ENCODE measurements around the gene KRTAP10-6. TPM values are rescaled to one million over a fixed set of nuclear protein-coding genes. Genes with fewer than 3 reads are reported as not detected.
"Not testable (repeated sequence)": the region's sequence is repeated elsewhere in the genome, so short reads cannot be mapped to it uniquely, and the experiment has no call there.

Gene KRTAP10-6
- total and polyA plus RNA-seq, 7 experiments from 2014 or later: not detected

- Histone ChIP-seq H3K27ac (ENCODE audit: low read depth, low read length) (no peak overlapping the region), H3K9me3 (ENCODE audit: control insufficient read depth in 2 of 3, low read length in 3 of 3) (no peaks in the 10 kb centered on the region), H3K4me1 (ENCODE audit: control insufficient read depth in 2 of 2, insufficient read depth in 2 of 2, low read length in 2 of 2) (peaks cover 0 to 8% of the 10 kb centered on the region in 2 donors), H3K36me3 (ENCODE audit: control insufficient read depth in 2 of 3, insufficient read depth in 3 of 3, low read length in 3 of 3) (no peaks in the 10 kb centered on the region), H3K4me3 (ENCODE audit: low read length) (no peak overlapping the region), H3K27me3 (ENCODE audit: control insufficient read depth in 2 of 2, insufficient read depth in 2 of 2, low read length in 2 of 2) (no peaks in the 10 kb centered on the region)
- CTCF ChIA-PET: interaction anchor here (0.5 to 1.2 kb wide), 4 partner anchors 9 to 1727 kb away, joined by 3 read pairs; no protein-coding TSS in a partner anchor
- ATAC-seq (no peak), DNase-seq (peak in 3 of 9 donors; percentile 15 to 30 (median 18))
- H3K4me3 Mint-ChIP-seq: no peak overlapping the region
- H3K27ac Mint-ChIP-seq: peak overlapping the region in 2 of 9 donors; percentile 17 to 52
- POLR2A ChIA-PET: no interaction called here
- intact Hi-C loops (cut with micrococcal nuclease): loop anchor here in 1 of 2 donors (5.0 to 10.0 kb wide), 3 partner anchors 34 to 129 kb away; partner anchors contain the start of genes KRTAP12-3, KRTAP12-4 and TSPEAR
- peaks cover 0 to 35% (median 14%) of the 10 kb centered on the region in 11 donors for H3K9me3 Mint-ChIP-seq
- H3K36me3 Mint-ChIP-seq: peaks cover 0 to 12% (median 5%) of the 10 kb centered on the region in 5 donors
- peaks cover 14 to 43% (median 34%) of the 10 kb centered on the region in 7 donors for H3K4me1 Mint-ChIP-seq
- H3K27me3 Mint-ChIP-seq: peaks cover 0 to 40% (median 25%) of the 10 kb centered on the region in 5 donors
Observed at GRCh38 chr21:44583800-44584147, 8.5 kb downstream of the KRTAP10-6 start.

- peak overlapping the region in 1 of 10 donors; percentile 13 for H3K4me3 Mint-ChIP-seq
- Histone ChIP-seq H3K27ac (ENCODE audit: low read depth, low read length) (no peak overlapping the region), H3K36me3 (ENCODE audit: control insufficient read depth in 2 of 3, insufficient read depth in 3 of 3, low read length in 3 of 3) (no peaks in the 10 kb centered on the region), H3K4me3 (ENCODE audit: low read length) (no peak overlapping the region), H3K9me3 (ENCODE audit: control insufficient read depth in 2 of 3, low read length in 3 of 3) (no peaks in the 10 kb centered on the region), H3K4me1 (ENCODE audit: control insufficient read depth in 2 of 2, insufficient read depth in 2 of 2, low read length in 2 of 2) (peaks cover 0 to 8% of the 10 kb centered on the region in 2 donors), H3K27me3 (ENCODE audit: control insufficient read depth in 2 of 2, insufficient read depth in 2 of 2, low read length in 2 of 2) (no peaks in the 10 kb centered on the region)
- DNase-seq (no peak), ATAC-seq (no peak)
- H3K36me3 Mint-ChIP-seq: peaks cover 0 to 12% (median 5%) of the 10 kb centered on the region in 5 donors
- H3K27me3 Mint-ChIP-seq: peaks cover 0 to 39% (median 25%) of the 10 kb centered on the region in 5 donors
- H3K9me3 Mint-ChIP-seq: peaks cover under 1 to 35% (median 14%) of the 10 kb centered on the region in 11 donors
- POLR2A ChIA-PET: no interaction called here
- CTCF ChIA-PET: interaction anchor here (0.6 to 1.2 kb wide), 3 partner anchors 51 to 1727 kb away, joined by 3 read pairs; no protein-coding TSS in a partner anchor
- peaks cover 14 to 43% (median 34%) of the 10 kb centered on the region in 7 donors for H3K4me1 Mint-ChIP-seq
- intact Hi-C loops (cut with micrococcal nuclease): loop anchor here in 1 of 2 donors (5.0 to 10.0 kb wide), 3 partner anchors 34 to 129 kb away; partner anchors contain the start of genes KRTAP12-3, KRTAP12-4 and TSPEAR
- H3K27ac Mint-ChIP-seq: peak overlapping the region in 3 of 9 donors; percentile 17 to 62 (median 22)
Observed at GRCh38 chr21:44583089-44583799, 9.1 kb downstream of the KRTAP10-6 start.

DNA sequence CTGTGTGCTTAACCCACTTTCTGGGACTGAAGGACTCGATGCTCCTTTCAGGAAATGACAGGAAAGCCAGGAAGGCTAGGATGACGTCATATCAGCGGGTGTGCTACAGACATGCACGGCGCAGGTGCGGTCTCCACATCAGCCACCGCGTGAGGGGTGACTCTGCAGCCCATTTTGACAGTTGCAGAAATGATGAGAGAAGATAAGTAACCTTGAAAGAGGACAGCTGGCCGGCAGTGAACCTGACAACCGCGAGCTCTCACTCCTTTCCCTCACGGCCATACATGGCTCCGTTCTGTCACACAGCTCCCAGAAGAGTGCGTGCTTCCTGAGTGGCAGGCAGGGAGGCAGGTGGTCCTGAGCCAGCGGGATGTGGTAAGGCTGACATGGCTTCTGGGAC is 10.2 kb downstream of the KRTAP10-6 start:
- no peak overlapping the region for H3K27ac ChIP-seq (ENCODE audit: low read depth, low read length)
- POLR2A ChIA-PET: no interaction called here
- peak overlapping the region in 1 of 9 donors; percentile 15 for H3K27ac Mint-ChIP-seq
- no peaks in the 10 kb centered on the region for H3K27me3 ChIP-seq (ENCODE audit: control insufficient read depth in 2 of 2, insufficient read depth in 2 of 2, low read length in 2 of 2)
- H3K4me1 Mint-ChIP-seq: peaks cover 14 to 43% (median 34%) of the 10 kb centered on the region in 7 donors
- H3K9me3 Mint-ChIP-seq: peaks cover 3 to 47% (median 20%) of the 10 kb centered on the region in 11 donors
- peaks cover 0 to 8% of the 10 kb centered on the region in 2 donors for H3K4me1 ChIP-seq (ENCODE audit: control insufficient read depth in 2 of 2, insufficient read depth in 2 of 2, low read length in 2 of 2)
- no peaks in the 10 kb centered on the region for H3K36me3 ChIP-seq (ENCODE audit: control insufficient read depth in 2 of 3, insufficient read depth in 3 of 3, low read length in 3 of 3)
- DNase-seq: no peak
- no peak overlapping the region for H3K4me3 Mint-ChIP-seq
- peaks cover 0 to 3% (median 0%) of the 10 kb centered on the region in 3 experiments for H3K9me3 ChIP-seq (ENCODE audit: control insufficient read depth in 2 of 3, low read length in 3 of 3)
- CTCF ChIA-PET: no interaction called here
- H3K36me3 Mint-ChIP-seq: peaks cover 4 to 16% (median 9%) of the 10 kb centered on the region in 5 donors
- no peak overlapping the region for H3K4me3 ChIP-seq (ENCODE audit: low read length)
- intact Hi-C loops (cut with micrococcal nuclease): loop anchor here in 1 of 2 donors (5.0 to 10.0 kb wide), 3 partner anchors 35 to 130 kb away; partner anchors contain the start of genes KRTAP12-3, KRTAP12-4 and TSPEAR
- peaks cover 0 to 27% (median 19%) of the 10 kb centered on the region in 5 donors for H3K27me3 Mint-ChIP-seq
- no peak for ATAC-seq

DNA sequence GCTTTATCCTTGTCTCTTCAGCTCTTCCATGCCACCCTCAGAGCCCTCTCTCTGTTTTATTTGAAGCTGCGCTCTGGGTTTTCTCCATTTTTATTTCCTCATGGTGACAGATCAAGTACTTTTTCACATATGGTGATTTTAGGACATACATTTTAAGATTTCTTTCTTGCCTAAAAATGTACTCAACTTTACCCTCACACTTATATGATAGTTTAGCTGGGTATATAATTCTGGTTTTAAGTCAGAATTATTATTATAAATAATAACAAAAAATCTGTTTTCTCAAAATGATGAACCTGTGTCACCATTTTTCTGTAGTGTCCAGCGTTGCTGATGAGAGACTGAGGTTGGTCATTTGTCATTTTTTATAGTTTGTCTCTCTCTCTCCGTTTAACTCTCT is 11.1 kb downstream of the KRTAP10-6 start:
- ChIA-PET POLR2A (interaction anchor here (0.6 kb wide), 1 partner anchor 18 kb away, joined by 3 read pairs; no protein-coding TSS in a partner anchor), CTCF (interaction anchor here (1.4 kb wide), 1 partner anchor 71 kb away, joined by 5 read pairs; no protein-coding TSS in a partner anchor)
- Histone ChIP-seq H3K4me1 (ENCODE audit: control insufficient read depth in 2 of 2, insufficient read depth in 2 of 2, low read length in 2 of 2) (peaks cover 0 to 8% of the 10 kb centered on the region in 2 donors), H3K4me3 (ENCODE audit: low read length) (no peak overlapping the region), H3K27me3 (ENCODE audit: control insufficient read depth in 2 of 2, insufficient read depth in 2 of 2, low read length in 2 of 2) (no peaks in the 10 kb centered on the region), H3K36me3 (ENCODE audit: control insufficient read depth in 2 of 3, insufficient read depth in 3 of 3, low read length in 3 of 3) (no peaks in the 10 kb centered on the region), H3K27ac (ENCODE audit: low read depth, low read length) (no peak overlapping the region), H3K9me3 (ENCODE audit: control insufficient read depth in 2 of 3, low read length in 3 of 3) (peaks cover 0 to 3% (median 0%) of the 10 kb centered on the region in 3 experiments)
- DNase-seq: no peak
- peak overlapping the region in 4 of 9 donors; percentile 39 to 71 (median 62) for H3K27ac Mint-ChIP-seq
- ATAC-seq: no peak
- peaks cover 0 to 18% (median 10%) of the 10 kb centered on the region in 5 donors for H3K27me3 Mint-ChIP-seq
- peaks cover 14 to 43% (median 34%) of the 10 kb centered on the region in 7 donors for H3K4me1 Mint-ChIP-seq
- peak overlapping the region in 7 of 10 donors; percentile 4 to 62 (median 51) for H3K4me3 Mint-ChIP-seq
- peaks cover 4 to 16% (median 9%) of the 10 kb centered on the region in 5 donors for H3K36me3 Mint-ChIP-seq
- H3K9me3 Mint-ChIP-seq: peaks cover 3 to 48% (median 25%) of the 10 kb centered on the region in 11 donors
- intact Hi-C loops (cut with micrococcal nuclease): loop anchor here in 1 of 2 donors (5.0 to 10.0 kb wide), 3 partner anchors 36 to 131 kb away; partner anchors contain the start of genes KRTAP12-3, KRTAP12-4 and TSPEAR

DNA sequence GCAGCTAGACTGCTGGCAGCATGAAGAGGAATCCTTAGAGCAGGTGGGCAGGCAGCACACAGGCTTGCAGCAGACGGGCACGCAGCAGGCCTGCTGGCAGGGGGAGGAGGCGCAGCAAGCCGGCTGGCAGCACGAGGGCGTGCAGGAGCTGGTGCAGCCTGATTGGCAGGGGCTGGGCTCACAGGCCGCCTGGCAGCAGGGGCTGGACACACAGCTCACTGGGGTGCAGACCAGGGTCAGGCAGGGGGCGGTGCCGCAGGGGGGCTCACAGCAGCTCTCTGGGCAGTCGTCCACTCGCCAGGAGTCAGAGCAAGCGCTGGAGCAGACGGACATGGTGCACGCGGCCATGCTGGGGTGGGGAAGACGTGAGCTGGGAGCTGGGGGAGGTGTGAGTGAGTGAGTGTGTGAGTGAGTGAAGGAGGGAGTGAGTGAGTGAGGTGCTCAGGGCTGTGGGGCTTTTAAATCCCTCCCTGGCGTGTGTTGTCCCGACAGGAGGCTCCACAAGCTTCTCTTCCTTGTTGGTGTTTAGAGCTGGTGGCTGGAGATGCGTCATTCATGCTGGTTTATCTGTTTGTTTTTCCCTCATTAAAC is 12.0 kb downstream of the KRTAP10-6 start, which contains the start of gene KRTAP10-5:
TSS of gene KRTAP10-5 (minus strand) at position 374 of the 591 bp plus-strand sequence. CDS start at position 348, 26 bp downstream.
- H3K9me3 ChIP-seq (ENCODE audit: control insufficient read depth in 2 of 3, low read length in 3 of 3); H3K4me3 ChIP-seq (ENCODE audit: low read length); H3K27ac ChIP-seq (ENCODE audit: low read depth, low read length); H3K4me1 ChIP-seq (ENCODE audit: control insufficient read depth in 2 of 2, insufficient read depth in 2 of 2, low read length in 2 of 2); ATAC-seq; H3K36me3 ChIP-seq (ENCODE audit: control insufficient read depth in 2 of 3, insufficient read depth in 3 of 3, low read length in 3 of 3); DNase-seq; H3K27me3 ChIP-seq (ENCODE audit: control insufficient read depth in 2 of 2, insufficient read depth in 2 of 2, low read length in 2 of 2): not testable (repeated sequence)
- Mint-ChIP-seq H3K27me3 (peaks cover 0 to 12% (median 9%) of the 10 kb centered on the region in 5 donors), H3K36me3 (peaks cover 4 to 12% (median 9%) of the 10 kb centered on the region in 5 donors), H3K27ac (peak within 1 kb of the TSS in 6 of 9 donors; percentile 21 to 78 (median 62)), H3K4me1 (peaks cover 16 to 43% (median 39%) of the 10 kb centered on the region in 7 donors), H3K4me3 (peak within 1 kb of the TSS in 9 of 10 donors; percentile 9 to 62 (median 51)), H3K9me3 (peaks cover 3 to 56% (median 26%) of the 10 kb centered on the region in 11 donors)
- intact Hi-C loops (cut with micrococcal nuclease): loop anchor here in 1 of 2 donors (5.0 to 10.0 kb wide), 3 partner anchors 37 to 132 kb away; partner anchors contain the start of genes KRTAP12-3, KRTAP12-4 and TSPEAR
- ChIA-PET CTCF (interaction anchor here (1.4 kb wide), 1 partner anchor 70 kb away, joined by 5 read pairs; no protein-coding TSS in a partner anchor), POLR2A (interaction anchor here (1.2 kb wide), 1 partner anchor 33 kb away, joined by 3 read pairs; no protein-coding TSS in a partner anchor)

DNA sequence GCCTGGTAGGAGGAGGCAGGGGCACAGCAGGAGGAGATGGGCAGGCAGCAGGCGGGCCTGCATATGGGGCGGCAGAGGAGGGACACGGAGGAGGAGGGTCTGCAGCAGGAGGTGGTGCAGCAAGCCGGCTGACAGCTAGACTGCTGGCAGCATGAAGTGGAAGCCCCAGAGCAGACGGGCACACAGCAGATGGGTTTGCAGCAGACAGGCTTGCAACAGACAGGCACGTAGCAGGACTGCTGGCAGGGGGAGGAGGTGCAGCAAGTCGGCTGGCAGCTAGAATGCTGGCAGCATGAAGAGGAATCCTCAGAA is 12.5 kb downstream of the KRTAP10-6 start:
- no peaks in the 10 kb centered on the region for H3K27me3 ChIP-seq (ENCODE audit: control insufficient read depth in 2 of 2, insufficient read depth in 2 of 2, low read length in 2 of 2)
- intact Hi-C loops (cut with micrococcal nuclease): loop anchor here in 1 of 2 donors (5.0 to 10.0 kb wide), 3 partner anchors 38 to 133 kb away; partner anchors contain the start of genes KRTAP12-3, KRTAP12-4 and TSPEAR
- ATAC-seq: no peak
- H3K4me3 ChIP-seq (ENCODE audit: low read length): no peak overlapping the region
- H3K36me3 Mint-ChIP-seq: peaks cover 4 to 12% (median 9%) of the 10 kb centered on the region in 5 donors
- H3K9me3 ChIP-seq (ENCODE audit: control insufficient read depth in 2 of 3, low read length in 3 of 3): peaks cover 0 to 3% (median 0%) of the 10 kb centered on the region in 3 experiments
- peak overlapping the region in 5 of 10 donors; percentile 16 to 62 (median 49) for H3K4me3 Mint-ChIP-seq
- DNase-seq: no peak
- peaks cover 3 to 56% (median 26%) of the 10 kb centered on the region in 11 donors for H3K9me3 Mint-ChIP-seq
- CTCF ChIA-PET: interaction anchor here (1.4 kb wide), 1 partner anchor 69 kb away, joined by 5 read pairs; no protein-coding TSS in a partner anchor
- no peak overlapping the region for H3K27ac ChIP-seq (ENCODE audit: low read depth, low read length)
- H3K4me1 Mint-ChIP-seq: peaks cover 16 to 45% (median 40%) of the 10 kb centered on the region in 7 donors
- POLR2A ChIA-PET: interaction anchor here (0.7 to 1.2 kb wide), 2 partner anchors 16 to 33 kb away, joined by 3 read pairs; no protein-coding TSS in a partner anchor
- H3K4me1 ChIP-seq (ENCODE audit: control insufficient read depth in 2 of 2, insufficient read depth in 2 of 2, low read length in 2 of 2): peaks cover 0 to 8% of the 10 kb centered on the region in 2 donors
- H3K27me3 Mint-ChIP-seq: peaks cover 0 to 11% (median 8%) of the 10 kb centered on the region in 5 donors
- H3K36me3 ChIP-seq (ENCODE audit: control insufficient read depth in 2 of 3, insufficient read depth in 3 of 3, low read length in 3 of 3): no peaks in the 10 kb centered on the region
- H3K27ac Mint-ChIP-seq: peak overlapping the region in 1 of 9 donors; percentile 78

All from naive thymus-derived CD4-positive, alpha-beta T cell (primary cell).